ENCODE data around the gene SHMT2.

Gene SHMT2

GRCh38 chr12:57191410-57191809, 38.1 kb upstream of the SHMT2 start:
- TF ChIP-seq GATA2 (IDR thresholded peaks at IDR 0.05; ENCODE audit: low read depth, low read length), result no peak
- TF ChIP-seq GATA3 (IDR thresholded peaks at IDR 0.05; ENCODE audit: low read depth, low read length), result no peak

GRCh38 chr12:57192920-57193319, 36.6 kb upstream of the SHMT2 start:
- TF ChIP-seq GATA3 (IDR thresholded peaks at IDR 0.05; ENCODE audit: low read depth, low read length) (no peak), GATA2 (IDR thresholded peaks at IDR 0.05; ENCODE audit: low read depth, low read length) (no peak)

GRCh38 chr12:57193706-57194245, 35.7 kb upstream of the SHMT2 start:
- no peak for TF ChIP-seq GATA2 (IDR thresholded peaks at IDR 0.05; ENCODE audit: low read depth, low read length)
- no peak for TF ChIP-seq GATA3 (IDR thresholded peaks at IDR 0.05; ENCODE audit: low read depth, low read length)

- TF ChIP-seq GATA3 (IDR thresholded peaks at IDR 0.05; ENCODE audit: low read depth, low read length), result no peak
- no peak for TF ChIP-seq GATA2 (IDR thresholded peaks at IDR 0.05; ENCODE audit: low read depth, low read length)
These were observed 35.3 kb upstream of the SHMT2 start for GRCh38 chr12:57194253-57194652.

GRCh38 chr12:57195186-57195585, 34.3 kb upstream of the SHMT2 start:
- TF ChIP-seq GATA3 (IDR thresholded peaks at IDR 0.05; ENCODE audit: low read depth, low read length) (no peak), GATA2 (IDR thresholded peaks at IDR 0.05; ENCODE audit: low read depth, low read length) (no peak)

GRCh38 chr12:57195611-57196371, 33.7 kb upstream of the SHMT2 start:
- TF ChIP-seq GATA2 (IDR thresholded peaks at IDR 0.05; ENCODE audit: low read depth, low read length), result no peak
- no peak for TF ChIP-seq GATA3 (IDR thresholded peaks at IDR 0.05; ENCODE audit: low read depth, low read length)

- no peak for TF ChIP-seq GATA3 (IDR thresholded peaks at IDR 0.05; ENCODE audit: low read depth, low read length)
- TF ChIP-seq GATA2 (IDR thresholded peaks at IDR 0.05; ENCODE audit: low read depth, low read length), result no peak
These were observed 33.1 kb upstream of the SHMT2 start for GRCh38 chr12:57196439-57196838.

- no peak for TF ChIP-seq GATA2 (IDR thresholded peaks at IDR 0.05; ENCODE audit: low read depth, low read length)
- TF ChIP-seq GATA3 (IDR thresholded peaks at IDR 0.05; ENCODE audit: low read depth, low read length), result no peak
These were observed 32.6 kb upstream of the SHMT2 start for GRCh38 chr12:57196956-57197355.

GRCh38 chr12:57198329-57198728, 31.2 kb upstream of the SHMT2 start:
- TF ChIP-seq GATA3 (IDR thresholded peaks at IDR 0.05; ENCODE audit: low read depth, low read length) (no peak), GATA2 (IDR thresholded peaks at IDR 0.05; ENCODE audit: low read depth, low read length) (no peak)

- TF ChIP-seq GATA2 (IDR thresholded peaks at IDR 0.05; ENCODE audit: low read depth, low read length) (no peak), GATA3 (IDR thresholded peaks at IDR 0.05; ENCODE audit: low read depth, low read length) (no peak)
These were observed 30.3 kb upstream of the SHMT2 start for GRCh38 chr12:57199191-57199590.

- TF ChIP-seq GATA3 (IDR thresholded peaks at IDR 0.05; ENCODE audit: low read depth, low read length) (no peak), GATA2 (IDR thresholded peaks at IDR 0.05; ENCODE audit: low read depth, low read length) (no peak)
These were observed 29.0 kb upstream of the SHMT2 start for GRCh38 chr12:57200497-57200896.

GRCh38 chr12:57201219-57201618, 28.3 kb upstream of the SHMT2 start:
- TF ChIP-seq GATA2 (IDR thresholded peaks at IDR 0.05; ENCODE audit: low read depth, low read length) (no peak), GATA3 (IDR thresholded peaks at IDR 0.05; ENCODE audit: low read depth, low read length) (no peak)

GRCh38 chr12:57201631-57202030, 27.9 kb upstream of the SHMT2 start:
- TF ChIP-seq GATA3 (IDR thresholded peaks at IDR 0.05; ENCODE audit: low read depth, low read length), result no peak

GRCh38 chr12:57202321-57202720, 27.2 kb upstream of the SHMT2 start:
- TF ChIP-seq GATA2 (IDR thresholded peaks at IDR 0.05; ENCODE audit: low read depth, low read length), result no peak
- no peak for TF ChIP-seq GATA3 (IDR thresholded peaks at IDR 0.05; ENCODE audit: low read depth, low read length)

- TF ChIP-seq GATA2 (IDR thresholded peaks at IDR 0.05; ENCODE audit: low read depth, low read length), result no peak
- no peak for TF ChIP-seq GATA3 (IDR thresholded peaks at IDR 0.05; ENCODE audit: low read depth, low read length)
These were observed 26.3 kb upstream of the SHMT2 start for GRCh38 chr12:57203201-57203600.

Measured in SH-SY5Y (cell line).